Measurements from ENCODE around the gene PLPPR1. TPM values are rescaled to one million over a fixed set of nuclear protein-coding genes. Genes with fewer than 3 reads are reported as not detected.

PLPPR1 gene
- total and polyA plus RNA-seq, 2 of the 13 experiments (the other 11 are each of a cell fraction or from before 2014, with no cell fraction given): 16.0 to 84.7 TPM

GRCh38 chr9:101354765-101355708 is 326.5 kb downstream of the PLPPR1 start (continued):
- TF ChIP-seq BRD4 (CRISPR knock-in tag; IDR thresholded peaks at IDR 0.05): 0 out of 2 replicates have a peak, but pooled peaks have one; percentile 64
- TF ChIP-seq NCOR1 (IDR thresholded peaks at IDR 0.05; ENCODE audit: borderline replicate concordance, low read length): peak; percentile 54; the same call in 1 of the 2 replicates
- peak; percentile 54; the same call in 1 of the 2 replicates for TF ChIP-seq BRF2 (CRISPR knock-in tag; IDR thresholded peaks at IDR 0.05)
- TF ChIP-seq IRF9 (CRISPR knock-in tag; IDR thresholded peaks at IDR 0.05; ENCODE audit: borderline replicate concordance): no peak
- 0 out of 2 replicates have a peak, but pooled peaks have one; percentile 2 for TF ChIP-seq RAD21 (CRISPR knock-in tag; IDR thresholded peaks at IDR 0.05)
- no peak for TF ChIP-seq ZNF232 (CRISPR knock-in tag; IDR thresholded peaks at IDR 0.05; ENCODE audit: borderline replicate concordance)
- no peak for TF ChIP-seq ARHGAP35 (CRISPR knock-in tag; IDR thresholded peaks at IDR 0.05; ENCODE audit: borderline replicate concordance)
- 0 out of 2 replicates have a peak, but pooled peaks have one; percentile 69 for TF ChIP-seq ZNF225 (CRISPR knock-in tag; IDR thresholded peaks at IDR 0.05)
- no peak for TF ChIP-seq FOXK2 (IDR thresholded peaks at IDR 0.05)
- no peak for TF ChIP-seq IRF2 (CRISPR knock-in tag; IDR thresholded peaks at IDR 0.05)
- TF ChIP-seq DRAP1 (CRISPR knock-in tag; IDR thresholded peaks at IDR 0.05): no peak
- peak; percentile 75 for TF ChIP-seq ZNF501 (CRISPR knock-in tag; IDR thresholded peaks at IDR 0.05)
- no peak for TF ChIP-seq HMGA1 (CRISPR knock-in tag; conservative IDR thresholded peaks at IDR 0.05)
- no peak for TF ChIP-seq TRIM22 (IDR thresholded peaks at IDR 0.05)
- no peak for TF ChIP-seq EED (CRISPR knock-in tag; IDR thresholded peaks at IDR 0.05)
- no peak for TF ChIP-seq ETV6 (CRISPR knock-in tag; conservative IDR thresholded peaks at IDR 0.05)
- peak; percentile 34; the same call in 1 of the 2 replicates for TF ChIP-seq ZNF563 (CRISPR knock-in tag; IDR thresholded peaks at IDR 0.05)
- TF ChIP-seq SNRNP70 (IDR thresholded peaks at IDR 0.05; ENCODE audit: low read depth, low read length): no peak
- peak; percentile 43; the same call in 1 of the 2 replicates for TF ChIP-seq MXD3 (CRISPR knock-in tag; IDR thresholded peaks at IDR 0.05)
- 0 out of 2 replicates have a peak, but pooled peaks have one; percentile 32 for TF ChIP-seq NFKB2 (CRISPR knock-in tag; IDR thresholded peaks at IDR 0.05; ENCODE audit: borderline replicate concordance)
- TF ChIP-seq MAF1 (CRISPR knock-in tag; IDR thresholded peaks at IDR 0.05; ENCODE audit: borderline replicate concordance): 0 out of 2 replicates have a peak, but pooled peaks have one; percentile 40
- no peak for TF ChIP-seq BCLAF1 (IDR thresholded peaks at IDR 0.05)
